Measurements from ENCODE around the gene SLC26A3.

The SLC26A3 gene

GRCh38 chr7:107836237-107837144 is 33.5 kb upstream of the SLC26A3 start:
- no peaks in the 10 kb centered on the region for H3K9me3 ChIP-seq (ENCODE audit: low read length)
- no peak overlapping the region for H2AFZ ChIP-seq (ENCODE audit: low read depth, low read length)
- H3K27me3 ChIP-seq (ENCODE audit: insufficient read depth, low read length) = peaks cover 3% of the 10 kb centered on the region
- H3K4me1 ChIP-seq (ENCODE audit: insufficient read depth, low read length) = no peaks in the 10 kb centered on the region
- no peak overlapping the region for H3K4me3 ChIP-seq (ENCODE audit: low read length)
- H3K36me3 ChIP-seq (ENCODE audit: insufficient read depth, low read length) = no peaks in the 10 kb centered on the region

GRCh38 chr7:107834401-107834800 is 31.4 kb upstream of the SLC26A3 start:
- no peak overlapping the region for H2AFZ ChIP-seq (ENCODE audit: low read depth, low read length)
- no peak overlapping the region for H3K4me3 ChIP-seq (ENCODE audit: low read length)
- H3K36me3 ChIP-seq (ENCODE audit: insufficient read depth, low read length) = no peaks in the 10 kb centered on the region
- H3K9me3 ChIP-seq (ENCODE audit: low read length) = no peaks in the 10 kb centered on the region
- no peaks in the 10 kb centered on the region for H3K4me1 ChIP-seq (ENCODE audit: insufficient read depth, low read length)
- peaks cover 3% of the 10 kb centered on the region for H3K27me3 ChIP-seq (ENCODE audit: insufficient read depth, low read length)

GRCh38 chr7:107833684-107834106 is 30.7 kb upstream of the SLC26A3 start:
- H3K9me3 ChIP-seq (ENCODE audit: low read length) = no peaks in the 10 kb centered on the region
- H3K36me3 ChIP-seq (ENCODE audit: insufficient read depth, low read length) = no peaks in the 10 kb centered on the region
- H2AFZ ChIP-seq (ENCODE audit: low read depth, low read length) = no peak overlapping the region
- no peak overlapping the region for H3K4me3 ChIP-seq (ENCODE audit: low read length)
- H3K4me1 ChIP-seq (ENCODE audit: insufficient read depth, low read length) = no peaks in the 10 kb centered on the region
- H3K27me3 ChIP-seq (ENCODE audit: insufficient read depth, low read length) = no peaks in the 10 kb centered on the region

DNA sequence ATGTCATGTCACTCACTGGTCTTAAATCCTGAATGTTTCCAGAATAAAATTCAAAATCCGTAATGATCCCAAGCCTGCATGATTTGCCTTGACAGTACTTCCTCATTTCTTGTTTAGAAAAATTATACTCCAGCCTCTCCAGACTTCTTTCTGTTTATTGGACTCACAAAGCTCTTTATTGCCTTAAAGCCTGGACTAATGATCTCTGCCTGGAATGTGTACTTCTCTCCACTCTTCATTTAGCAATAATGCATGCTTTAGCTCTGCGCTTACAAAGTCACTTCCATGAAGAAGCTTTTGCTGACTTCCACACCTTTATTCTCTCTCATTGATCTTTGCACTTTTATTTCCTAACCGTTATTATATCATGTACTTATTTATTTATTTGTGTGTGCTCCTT is 27.4 kb upstream of the SLC26A3 start:
- no peaks in the 10 kb centered on the region for H3K4me1 ChIP-seq (ENCODE audit: insufficient read depth, low read length)
- no peak overlapping the region for H2AFZ ChIP-seq (ENCODE audit: low read depth, low read length)
- H3K27me3 ChIP-seq (ENCODE audit: insufficient read depth, low read length) = no peaks in the 10 kb centered on the region
- no peaks in the 10 kb centered on the region for H3K36me3 ChIP-seq (ENCODE audit: insufficient read depth, low read length)
- no peak overlapping the region for H3K4me3 ChIP-seq (ENCODE audit: low read length)
- H3K9me3 ChIP-seq (ENCODE audit: low read length) = no peaks in the 10 kb centered on the region

GRCh38 chr7:107828540-107828939 is 25.5 kb upstream of the SLC26A3 start:
- H3K4me3 ChIP-seq (ENCODE audit: low read length) = no peak overlapping the region
- no peak overlapping the region for H2AFZ ChIP-seq (ENCODE audit: low read depth, low read length)
- no peaks in the 10 kb centered on the region for H3K36me3 ChIP-seq (ENCODE audit: insufficient read depth, low read length)
- no peaks in the 10 kb centered on the region for H3K4me1 ChIP-seq (ENCODE audit: insufficient read depth, low read length)
- no peaks in the 10 kb centered on the region for H3K27me3 ChIP-seq (ENCODE audit: insufficient read depth, low read length)
- no peaks in the 10 kb centered on the region for H3K9me3 ChIP-seq (ENCODE audit: low read length)

DNA sequence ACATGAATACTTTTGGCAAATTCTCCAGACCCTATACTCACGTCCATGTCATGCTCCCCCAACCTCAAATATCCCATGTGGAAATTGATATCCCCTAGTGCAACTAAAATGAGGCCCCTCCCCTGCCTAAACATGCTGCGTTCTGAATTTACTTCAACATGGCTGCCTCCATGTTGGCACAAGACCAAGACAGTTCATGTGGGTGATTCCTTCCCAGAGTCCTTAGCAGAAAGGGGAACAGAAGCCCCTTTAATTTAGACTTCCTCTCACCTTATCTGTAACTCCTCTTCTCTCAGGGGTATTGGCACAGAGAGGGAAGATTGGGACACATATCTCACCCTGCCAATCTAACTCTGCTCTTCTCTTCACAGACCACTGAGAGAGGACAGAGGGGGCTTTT is 24.5 kb upstream of the SLC26A3 start:
- Histone ChIP-seq H3K36me3 (ENCODE audit: insufficient read depth, low read length) (no peaks in the 10 kb centered on the region), H3K4me3 (ENCODE audit: low read length) (no peak overlapping the region), H2AFZ (ENCODE audit: low read depth, low read length) (no peak overlapping the region)

DNA sequence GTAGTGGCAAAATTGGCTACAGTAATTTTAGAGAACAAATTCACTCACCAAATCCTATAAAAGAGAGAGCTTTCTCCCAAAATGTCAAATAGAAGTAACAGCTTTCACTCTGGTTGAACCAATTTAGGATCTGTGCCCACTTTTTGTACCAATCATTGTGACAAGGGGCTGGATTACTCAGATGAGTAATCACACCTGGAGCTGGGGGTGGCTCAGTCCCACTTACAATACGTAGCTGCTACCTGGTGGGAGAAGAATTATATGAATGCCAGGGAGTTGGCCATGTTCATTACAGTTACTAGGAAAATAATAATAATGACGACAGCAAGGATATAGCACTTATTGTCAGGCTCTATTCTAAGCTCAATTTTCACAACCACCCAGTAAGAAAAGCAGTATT is 23.4 kb upstream of the SLC26A3 start:
- Histone ChIP-seq H3K36me3 (ENCODE audit: insufficient read depth, low read length) (no peaks in the 10 kb centered on the region), H2AFZ (ENCODE audit: low read depth, low read length) (no peak overlapping the region), H3K4me1 (ENCODE audit: insufficient read depth, low read length) (no peaks in the 10 kb centered on the region), H3K9me3 (ENCODE audit: low read length) (no peaks in the 10 kb centered on the region), H3K4me3 (ENCODE audit: low read length) (no peak overlapping the region), H3K27me3 (ENCODE audit: insufficient read depth, low read length) (no peaks in the 10 kb centered on the region)

More for the DNA sequence above, 24.5 kb upstream of the SLC26A3 start:
- no peaks in the 10 kb centered on the region for H3K27me3 ChIP-seq (ENCODE audit: insufficient read depth, low read length)
- no peaks in the 10 kb centered on the region for H3K4me1 ChIP-seq (ENCODE audit: insufficient read depth, low read length)
- H3K9me3 ChIP-seq (ENCODE audit: low read length) = no peaks in the 10 kb centered on the region

- no peaks in the 10 kb centered on the region for H3K9me3 ChIP-seq (ENCODE audit: low read length)
- peaks cover 2% of the 10 kb centered on the region for H3K27me3 ChIP-seq (ENCODE audit: insufficient read depth, low read length)
These were observed 21.8 kb upstream of the SLC26A3 start for GRCh38 chr7:107824858-107825257.

DNA sequence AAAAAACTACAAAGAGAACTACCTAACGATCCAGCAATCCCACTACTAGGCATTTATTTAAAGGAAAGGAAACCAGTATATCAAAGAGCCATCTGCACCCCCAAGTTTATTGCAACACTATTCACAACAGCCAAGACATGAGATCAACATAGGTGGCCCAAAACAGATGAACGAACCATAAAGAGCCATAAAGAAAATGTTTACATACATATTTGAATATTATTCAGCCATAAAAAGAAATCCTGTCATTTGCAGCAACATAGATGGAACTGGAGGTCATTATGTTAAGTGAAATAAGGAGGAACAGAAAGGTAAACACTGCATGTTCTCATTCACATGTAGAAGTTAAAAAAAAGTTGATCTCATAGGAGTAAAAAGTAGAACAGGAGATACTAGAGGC is 15.6 kb upstream of the SLC26A3 start:
- no peaks in the 10 kb centered on the region for H3K36me3 ChIP-seq (ENCODE audit: insufficient read depth, low read length)
- H3K27me3 ChIP-seq (ENCODE audit: insufficient read depth, low read length) = peaks cover 2% of the 10 kb centered on the region
- H2AFZ ChIP-seq (ENCODE audit: low read depth, low read length) = no peak overlapping the region
- no peak overlapping the region for H3K4me3 ChIP-seq (ENCODE audit: low read length)
- no peaks in the 10 kb centered on the region for H3K9me3 ChIP-seq (ENCODE audit: low read length)
- H3K4me1 ChIP-seq (ENCODE audit: insufficient read depth, low read length) = no peaks in the 10 kb centered on the region

More at GRCh38 chr7:107824858-107825257, 21.8 kb upstream of the SLC26A3 start:
- Histone ChIP-seq H3K4me3 (ENCODE audit: low read length) (no peak overlapping the region), H3K36me3 (ENCODE audit: insufficient read depth, low read length) (no peaks in the 10 kb centered on the region), H3K4me1 (ENCODE audit: insufficient read depth, low read length) (no peaks in the 10 kb centered on the region), H2AFZ (ENCODE audit: low read depth, low read length) (no peak overlapping the region)

DNA sequence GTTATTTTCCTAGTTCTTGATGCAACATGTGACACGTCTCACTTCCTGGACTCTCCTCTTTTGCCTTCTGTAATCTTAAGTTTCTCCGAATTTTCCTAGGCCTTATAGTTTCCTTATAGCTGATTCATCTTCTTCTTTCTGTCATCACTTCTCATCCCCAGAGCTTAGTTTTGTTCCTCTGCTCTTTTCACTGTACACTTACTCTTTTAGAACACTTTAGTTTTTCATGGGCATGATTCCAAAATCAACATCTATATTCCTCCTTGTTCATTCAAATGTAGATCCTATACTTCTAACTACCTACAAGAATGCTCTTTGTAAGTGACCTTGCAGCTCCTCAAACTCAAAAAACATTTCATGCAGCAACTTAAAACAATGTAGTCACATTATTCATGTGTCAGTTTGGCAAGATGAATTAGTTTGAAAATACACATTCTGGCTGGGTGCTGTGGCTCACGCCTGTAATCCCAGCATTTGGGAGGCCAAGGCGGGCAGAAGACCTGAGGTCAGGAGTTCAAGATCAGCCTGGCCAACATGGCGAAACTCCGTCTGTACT is 13.1 kb upstream of the SLC26A3 start:
- Histone ChIP-seq H2AFZ (ENCODE audit: low read depth, low read length) (no peak overlapping the region), H3K9me3 (ENCODE audit: low read length) (no peaks in the 10 kb centered on the region), H3K36me3 (ENCODE audit: insufficient read depth, low read length) (no peaks in the 10 kb centered on the region), H3K4me3 (ENCODE audit: low read length) (no peak overlapping the region), H3K4me1 (ENCODE audit: insufficient read depth, low read length) (no peaks in the 10 kb centered on the region), H3K27me3 (ENCODE audit: insufficient read depth, low read length) (peaks cover 2% of the 10 kb centered on the region)

DNA sequence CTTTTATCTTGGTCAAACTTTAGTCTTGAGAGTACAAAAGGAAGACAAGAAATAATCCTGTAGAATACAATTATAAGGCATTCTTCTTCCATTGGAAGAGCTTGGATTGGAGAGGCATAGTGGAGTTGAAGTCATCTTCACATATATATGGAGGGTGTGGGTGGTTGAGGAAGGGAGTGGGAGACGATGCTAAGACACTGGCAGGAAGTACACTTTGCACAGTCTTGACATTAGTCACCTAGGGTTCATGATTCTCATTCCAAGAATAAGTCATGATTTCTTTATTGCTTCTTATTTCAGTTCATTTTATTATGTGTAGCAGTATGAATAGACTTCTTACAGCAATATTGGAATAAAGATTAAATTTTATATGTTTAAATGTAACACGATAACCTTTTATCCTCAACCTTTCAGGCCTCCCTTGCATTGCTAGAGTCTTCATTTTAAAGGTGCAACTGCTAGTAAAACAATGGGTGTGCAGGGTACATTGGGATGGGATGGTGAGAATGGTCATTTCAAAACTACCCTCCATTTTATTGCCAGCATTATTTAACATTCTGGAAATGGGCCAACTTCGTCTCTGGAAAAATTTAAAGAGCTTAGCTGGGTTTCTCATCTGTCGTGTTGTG is 12.3 kb upstream of the SLC26A3 start:
- no peaks in the 10 kb centered on the region for H3K27me3 ChIP-seq (ENCODE audit: insufficient read depth, low read length)
- H2AFZ ChIP-seq (ENCODE audit: low read depth, low read length) = no peak overlapping the region
- H3K4me3 ChIP-seq (ENCODE audit: low read length) = no peak overlapping the region
- H3K9me3 ChIP-seq (ENCODE audit: low read length) = no peaks in the 10 kb centered on the region
- H3K36me3 ChIP-seq (ENCODE audit: insufficient read depth, low read length) = no peaks in the 10 kb centered on the region
- no peaks in the 10 kb centered on the region for H3K4me1 ChIP-seq (ENCODE audit: insufficient read depth, low read length)

DNA sequence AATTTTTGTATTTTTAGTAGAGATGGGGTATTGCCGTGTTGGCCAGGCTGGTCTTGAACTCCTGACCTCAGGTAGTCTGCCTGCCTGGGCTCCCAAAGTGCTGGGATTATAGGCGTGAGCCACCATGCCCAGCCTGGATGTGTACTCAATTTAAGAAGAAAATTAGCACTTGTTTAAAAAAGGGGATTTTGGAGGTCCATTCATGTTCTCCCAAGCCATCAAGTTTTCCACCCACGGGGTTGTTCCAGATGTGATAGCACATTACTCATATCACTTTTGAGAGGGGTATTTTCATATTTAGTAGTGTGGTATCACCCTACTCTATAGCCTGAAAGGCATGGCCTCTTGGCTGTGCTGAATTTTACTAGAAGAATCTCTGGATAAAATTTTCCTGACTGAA is 10.5 kb upstream of the SLC26A3 start:
- no peak overlapping the region for H3K4me3 ChIP-seq (ENCODE audit: low read length)
- H2AFZ ChIP-seq (ENCODE audit: low read depth, low read length) = no peak overlapping the region
- H3K4me1 ChIP-seq (ENCODE audit: insufficient read depth, low read length) = no peaks in the 10 kb centered on the region
- H3K27me3 ChIP-seq (ENCODE audit: insufficient read depth, low read length) = no peaks in the 10 kb centered on the region
- H3K9me3 ChIP-seq (ENCODE audit: low read length) = no peaks in the 10 kb centered on the region
- no peaks in the 10 kb centered on the region for H3K36me3 ChIP-seq (ENCODE audit: insufficient read depth, low read length)

DNA sequence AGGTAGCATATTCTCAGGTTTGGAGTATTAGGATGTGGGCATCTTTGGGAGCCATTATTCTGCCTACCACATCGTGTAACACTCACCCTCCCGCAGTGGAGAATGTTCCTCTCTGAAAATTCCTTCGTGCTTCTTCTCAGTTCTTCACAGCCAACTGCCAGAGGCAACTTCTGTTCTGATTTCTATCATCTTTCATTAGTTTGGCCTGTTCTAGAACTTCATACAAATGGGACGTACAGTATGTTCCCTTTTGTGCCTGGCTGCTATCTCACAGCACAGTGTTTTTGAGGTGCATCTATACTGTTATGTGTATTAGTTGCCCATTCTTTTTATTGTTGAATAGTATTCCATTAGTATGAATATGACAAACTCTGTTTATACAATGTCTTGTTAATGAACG is 8.9 kb upstream of the SLC26A3 start:
- Histone ChIP-seq H2AFZ (ENCODE audit: low read depth, low read length) (no peak overlapping the region), H3K4me1 (ENCODE audit: insufficient read depth, low read length) (no peaks in the 10 kb centered on the region)

More for the DNA sequence above, 8.9 kb upstream of the SLC26A3 start:
- Histone ChIP-seq H3K36me3 (ENCODE audit: insufficient read depth, low read length) (no peaks in the 10 kb centered on the region), H3K9me3 (ENCODE audit: low read length) (no peaks in the 10 kb centered on the region), H3K27me3 (ENCODE audit: insufficient read depth, low read length) (no peaks in the 10 kb centered on the region), H3K4me3 (ENCODE audit: low read length) (no peak overlapping the region)
